B cell (primary cell): ENCODE results near the gene SH3RF1.

Experiments
- CTCF ChIP-seq: fragments of 200-600 bp; IDR thresholded peaks from one replicate; pipeline ENCODE4 v1.8.0; 2022; ENCODE audit warnings: antibody characterized with exemption, mild to moderate bottlenecking
- EZH2 ChIP-seq: IDR thresholded peaks from 2 replicates; pipeline ENCODE4 v1.6.1; 2012; ENCODE audit warnings: borderline replicate concordance, low read depth, mild to moderate bottlenecking, moderate library complexity, low read length; ENCODE audit not compliant: insufficient read depth, poor library complexity, severe bottlenecking

DNA sequence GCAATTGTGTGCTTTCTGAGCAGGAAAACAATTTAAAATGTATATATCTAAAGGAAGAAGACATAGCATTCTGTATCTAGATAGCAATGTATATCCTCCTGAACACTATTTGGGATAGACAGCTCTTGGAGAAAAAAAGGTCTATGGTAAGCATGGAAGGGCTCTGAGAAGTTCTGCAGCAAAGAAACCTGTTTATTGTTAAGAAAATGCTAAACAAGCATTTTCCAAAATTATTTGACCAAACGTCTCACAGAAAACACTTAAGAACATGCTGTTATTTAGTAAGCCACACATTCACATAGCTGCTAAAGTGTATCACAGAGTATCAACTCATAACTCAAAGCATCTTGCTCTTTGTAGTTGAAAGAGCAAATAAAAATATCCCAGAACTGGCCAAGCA, 67.9 kb downstream of the SH3RF1 start:
- TF ChIP-seq EZH2, result no peak
- TF ChIP-seq CTCF, result no peak
